HEK293 (cell line): ENCODE results near the gene BCAN.

Source experiments
- CTCF ChIA-PET: fragments of 350-600 bp; formaldehyde crosslinking; extraction: SDS; loops from one replicate; lab custom pipeline; 2021; ENCODE audit warnings: antibody characterized with exemption; lab: Yijun Ruan, JAX
- POLR2A ChIA-PET: fragments of 300-600 bp; formaldehyde crosslinking; extraction: SDS; loops from one replicate; lab custom pipeline; 2020; ENCODE audit warnings: antibody characterized with exemption, inconsistent platforms; lab: Yijun Ruan, JAX
- H3K27ac ChIP-seq: fragments of 200-500 bp; sonication (Bioruptor generic); 2 replicates; pipeline ENCODE4 v1.5.1; 2014; ENCODE audit warnings: low read depth, low read length, control low read depth, inconsistent platforms; ENCODE audit errors: extremely low read depth
- H3K36me3 ChIP-seq, 2 experiments: fragments of 200-500 bp in 1 of 2; sonication (Bioruptor generic) in 1 of 2; 1 replicate in 1 of 2; 2 replicates in 1 of 2; pipeline ENCODE4 v1.5.1; 2014 to 2017; ENCODE audit warnings: inconsistent platforms in 2 of 2, low read length in 2 of 2; ENCODE audit not compliant: control insufficient read depth in 2 of 2, insufficient read depth in 1 of 2
- H3K4me1 ChIP-seq: fragments of 200-500 bp; sonication (Bioruptor generic); 2 replicates; pipeline ENCODE4 v1.5.1; 2014; ENCODE audit warnings: mild to moderate bottlenecking, low read length, inconsistent platforms; ENCODE audit not compliant: control insufficient read depth, insufficient read depth
- H3K4me3 ChIP-seq: 2 replicates; pipeline ENCODE4 v1.5.1; 2011; ENCODE audit warnings: low read depth, mild to moderate bottlenecking, control low read depth, low read length, moderate library complexity
- H3K9me3 ChIP-seq: fragments of 200-500 bp; sonication (Bioruptor generic); 2 replicates; pipeline ENCODE4 v1.5.1; 2014; ENCODE audit warnings: low read depth, low read length, inconsistent platforms; ENCODE audit not compliant: control insufficient read depth, insufficient read depth
- OSR2 ChIP-seq: fragments of 450-650 bp; formaldehyde crosslinking; IDR thresholded peaks from 2 replicates; pipeline ENCODE4 v1.5.1; 2016; ENCODE audit warnings: missing biosample characterization, missing genetic modification characterization
- PRDM10 ChIP-seq: fragments of 450-650 bp; formaldehyde crosslinking; IDR thresholded peaks from 2 replicates; pipeline ENCODE4 v1.5.1; 2016; ENCODE audit warnings: missing biosample characterization, missing genetic modification characterization
- PRDM2 ChIP-seq: fragments of 450-650 bp; formaldehyde crosslinking; IDR thresholded peaks from 2 replicates; pipeline ENCODE4 v1.5.1; 2016; ENCODE audit warnings: missing biosample characterization, missing genetic modification characterization, borderline replicate concordance
- ZBTB11 ChIP-seq: fragments of 450-650 bp; formaldehyde crosslinking; conservative IDR thresholded peaks from 2 replicates; pipeline ENCODE4 v1.5.1; 2016; ENCODE audit warnings: low read depth, missing biosample characterization, missing genetic modification characterization
- ZBTB17 ChIP-seq: fragments of 450-650 bp; formaldehyde crosslinking; IDR thresholded peaks from 2 replicates; pipeline ENCODE4 v1.5.1; 2016; ENCODE audit warnings: missing biosample characterization, missing genetic modification characterization
- ZNF341 ChIP-seq: fragments of 450-650 bp; formaldehyde crosslinking; IDR thresholded peaks from 2 replicates; pipeline ENCODE4; 2016; ENCODE audit warnings: low read depth, missing biosample characterization, missing genetic modification characterization
- TF ChIP-seq, protein P1 (sequence below): fragments of 450-650 bp; formaldehyde crosslinking; IDR thresholded peaks from 2 replicates; pipeline ENCODE4 v1.5.1; 2016; ENCODE audit warnings: missing biosample characterization, missing genetic modification characterization

BCAN gene

DNA sequence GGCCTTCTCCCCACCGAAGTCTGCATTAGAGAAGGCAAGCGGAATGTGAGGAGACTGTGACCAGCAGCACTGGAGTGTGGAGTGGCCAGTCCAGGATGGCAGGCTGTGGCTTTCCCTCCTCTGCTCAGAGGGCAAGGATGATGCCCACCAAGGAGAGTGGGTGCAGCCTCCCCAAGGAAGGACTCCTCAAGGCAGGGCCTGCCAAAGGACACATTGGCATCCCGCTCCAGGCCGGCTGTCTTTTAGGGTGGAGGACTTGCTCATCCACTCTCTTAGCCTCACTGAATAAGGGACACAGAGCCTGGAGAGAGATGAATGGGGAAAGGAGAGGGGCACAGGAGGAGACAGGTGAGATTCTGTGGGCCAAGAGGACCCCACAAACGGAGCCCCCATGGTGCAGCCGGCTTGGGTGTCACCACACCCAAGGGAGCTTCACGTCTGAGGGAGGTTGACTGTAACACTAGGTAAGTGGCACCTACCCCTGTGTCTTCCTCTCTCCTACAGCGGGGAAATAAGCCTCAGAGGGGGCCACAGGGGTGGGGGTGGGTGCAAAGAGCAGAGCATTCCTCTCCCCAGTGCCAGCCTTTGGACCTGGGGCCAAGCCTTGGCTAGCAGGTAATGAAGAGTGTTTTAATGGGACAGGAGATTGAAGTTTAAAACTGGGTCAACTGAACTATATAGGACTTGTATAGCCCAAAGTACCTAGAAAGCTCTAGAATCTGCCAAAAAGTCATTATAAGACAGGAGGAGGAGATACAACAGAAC, 39.5 kb downstream of the BCAN start:
- H3K36me3 ChIP-seq: no peaks in the 10 kb centered on the region
- no peak for TF ChIP-seq ZBTB17 (tag by site-specific recombination)
- no peak for TF ChIP-seq ZNF341 (tag by site-specific recombination)
- H3K4me3 ChIP-seq: no peak overlapping the region
- ChIA-PET CTCF (interaction anchor here (0.6 to 21.1 kb wide), 10 partner anchors 9 to 204 kb away, joined by 3 to 579 read pairs (median 86); partner anchors contain the start of genes CRABP2, HAPLN2, ISG20L2 and METTL25B), POLR2A (interaction anchor here (0.7 kb wide), 1 partner anchor 141 kb away, joined by 3 read pairs; no protein-coding TSS in a partner anchor)
- no peaks in the 10 kb centered on the region for H3K4me1 ChIP-seq
- no peak overlapping the region for H3K27ac ChIP-seq
- H3K9me3 ChIP-seq: no peaks in the 10 kb centered on the region

DNA sequence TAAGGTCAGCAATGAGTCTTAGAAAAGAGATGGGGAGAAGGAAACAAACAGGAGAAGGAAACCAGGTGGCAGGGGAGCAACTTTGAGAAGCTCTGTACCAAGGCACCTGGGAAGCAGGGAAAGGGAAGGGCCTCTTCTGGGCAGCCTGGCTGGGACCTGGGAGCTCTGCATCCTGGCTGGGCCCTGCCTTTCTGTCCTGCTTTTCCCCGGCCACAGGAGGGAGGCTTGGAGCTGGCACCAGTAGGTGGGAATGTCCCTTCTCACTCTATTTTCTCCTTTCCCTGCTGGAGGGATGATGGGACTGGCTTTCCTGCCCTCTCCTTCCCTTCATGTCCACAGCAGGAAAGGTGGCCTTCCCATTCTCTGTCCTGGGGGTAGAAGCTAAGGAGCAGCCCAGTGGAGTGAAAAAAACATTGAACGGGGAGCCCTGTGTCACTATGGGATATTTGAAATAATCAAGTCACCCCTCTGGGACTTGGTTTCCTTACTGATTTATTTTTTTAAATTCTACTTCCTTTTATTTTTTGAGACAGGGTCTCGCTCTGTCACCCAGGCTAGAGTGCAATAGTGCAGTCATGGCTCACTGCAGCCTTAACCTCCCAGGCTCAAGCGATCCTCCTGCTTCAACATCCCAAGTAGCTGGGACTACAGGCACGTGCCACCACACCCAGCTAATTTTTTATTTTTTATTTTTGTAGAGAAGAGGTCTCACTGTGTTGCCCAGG, 40.4 kb downstream of the BCAN start:
- no peaks in the 10 kb centered on the region for H3K4me1 ChIP-seq
- ChIA-PET CTCF (interaction anchor here (0.7 to 21.1 kb wide), 11 partner anchors 8 to 246 kb away, joined by 3 to 579 read pairs (median 10); partner anchors contain the start of genes CRABP2, HAPLN2, ISG20L2 and METTL25B), POLR2A (interaction anchor here (0.5 to 1.3 kb wide), 3 partner anchors 43 to 353 kb away, joined by 3 to 4 read pairs (median 3); partner anchors contain the start of genes ISG20L2 and METTL25B)
- H3K27ac ChIP-seq: no peak overlapping the region
- TF ChIP-seq PRDM10 (tag by site-specific recombination) (peak; percentile 67), OSR2 (tag by site-specific recombination) (no peak), ZBTB11 (tag by site-specific recombination) (no peak)
- TF ChIP-seq, protein P1, sequence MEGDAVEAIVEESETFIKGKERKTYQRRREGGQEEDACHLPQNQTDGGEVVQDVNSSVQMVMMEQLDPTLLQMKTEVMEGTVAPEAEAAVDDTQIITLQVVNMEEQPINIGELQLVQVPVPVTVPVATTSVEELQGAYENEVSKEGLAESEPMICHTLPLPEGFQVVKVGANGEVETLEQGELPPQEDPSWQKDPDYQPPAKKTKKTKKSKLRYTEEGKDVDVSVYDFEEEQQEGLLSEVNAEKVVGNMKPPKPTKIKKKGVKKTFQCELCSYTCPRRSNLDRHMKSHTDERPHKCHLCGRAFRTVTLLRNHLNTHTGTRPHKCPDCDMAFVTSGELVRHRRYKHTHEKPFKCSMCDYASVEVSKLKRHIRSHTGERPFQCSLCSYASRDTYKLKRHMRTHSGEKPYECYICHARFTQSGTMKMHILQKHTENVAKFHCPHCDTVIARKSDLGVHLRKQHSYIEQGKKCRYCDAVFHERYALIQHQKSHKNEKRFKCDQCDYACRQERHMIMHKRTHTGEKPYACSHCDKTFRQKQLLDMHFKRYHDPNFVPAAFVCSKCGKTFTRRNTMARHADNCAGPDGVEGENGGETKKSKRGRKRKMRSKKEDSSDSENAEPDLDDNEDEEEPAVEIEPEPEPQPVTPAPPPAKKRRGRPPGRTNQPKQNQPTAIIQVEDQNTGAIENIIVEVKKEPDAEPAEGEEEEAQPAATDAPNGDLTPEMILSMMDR: peak; percentile 50; the same call in 1 of the 2 replicates
- no peaks in the 10 kb centered on the region for H3K36me3 ChIP-seq
- no peaks in the 10 kb centered on the region for H3K9me3 ChIP-seq
- H3K4me3 ChIP-seq: no peak overlapping the region

DNA sequence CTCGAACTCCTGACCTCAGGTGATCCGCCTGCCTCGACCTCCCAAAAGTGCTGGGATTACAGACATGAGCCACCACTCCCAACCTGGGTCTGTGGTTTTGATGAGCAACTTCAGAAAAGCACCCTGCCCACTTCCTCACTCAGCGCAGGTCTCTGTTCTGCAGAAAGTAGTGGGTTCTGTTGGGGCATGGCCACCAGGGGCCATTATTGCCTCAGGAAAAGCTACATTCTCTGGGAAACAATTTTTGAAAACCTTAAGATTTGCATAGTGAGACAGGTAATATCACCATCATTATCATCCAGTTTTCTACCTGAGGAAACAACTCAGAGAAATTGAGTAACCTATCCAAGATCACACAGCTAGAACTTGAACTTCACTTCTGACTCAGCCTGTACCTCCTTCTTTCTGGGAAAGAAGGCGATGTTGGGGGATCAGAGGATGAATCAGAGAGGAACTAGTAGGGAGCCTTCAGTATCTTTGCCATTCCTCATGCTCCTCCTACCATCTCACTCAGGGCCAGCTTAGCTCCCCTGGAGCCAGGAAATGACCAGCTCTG, 42.4 kb downstream of the BCAN start:
- ChIA-PET CTCF (interaction anchor here (1.1 to 21.1 kb wide), 7 partner anchors 22 to 245 kb away, joined by 4 to 579 read pairs (median 235); partner anchors contain the start of genes CRABP2, ISG20L2 and METTL25B), POLR2A (no interaction called here)
- no peak overlapping the region for H3K27ac ChIP-seq
- no peaks in the 10 kb centered on the region for H3K4me1 ChIP-seq
- no peak for TF ChIP-seq PRDM2 (tag by site-specific recombination)
- TF ChIP-seq, protein P1: 0 out of 2 replicates have a peak, but pooled peaks have one; percentile 10
- no peaks in the 10 kb centered on the region for H3K9me3 ChIP-seq
- no peaks in the 10 kb centered on the region for H3K36me3 ChIP-seq
- H3K4me3 ChIP-seq: no peak overlapping the region
